Endothelial cell of umbilical vein (primary cell): ENCODE results near the gene GALNT2. TPM values are rescaled to one million over a fixed set of nuclear protein-coding genes. Genes with fewer than 3 reads are reported as not detected.

Experiments used
- BruUV-seq: library from RNA; stranded (reverse); fragments of 400-500 nt; replicated peaks from 2 replicates; lab custom pipeline; 2021; lab: Mats Ljungman, UMichigan
- CTCF ChIA-PET: fragments of 300-600, 350-600 bp; sonication (Branson Sonifier 250); formaldehyde crosslinking; loops from one replicate; lab custom pipeline; 2021; ENCODE audit warnings: antibody characterized with exemption, inconsistent platforms; lab: Charles Lee
- POLR2A ChIA-PET: fragments of 300-600, 350-600 bp; sonication (Branson Sonifier 250); formaldehyde crosslinking; loops from one replicate; lab custom pipeline; 2021; ENCODE audit warnings: antibody characterized with exemption, inconsistent platforms; lab: Charles Lee
- DNase-seq: peaks from one replicate; pipeline ENCODE4 v3.0.0-alpha.2; 2011; ENCODE audit warnings: low read depth, low spot score
- FAIRE-seq: peaks from 2 replicates; lab custom pipeline; 2011; peaks lifted over from hg19 to GRCh38; lab: Jason Lieb, UNC
- H2AFZ ChIP-seq: 2 replicates; pipeline ENCODE4 v1.6.0; 2012; ENCODE audit warnings: low read depth, low read length, control low read depth, inconsistent platforms
- H3K27ac ChIP-seq: 2 replicates; pipeline ENCODE4 v1.5.1; 2011; ENCODE audit warnings: low read depth, mild to moderate bottlenecking, control low read depth, low read length, moderate library complexity; ENCODE audit not compliant: insufficient read depth
- H3K27me3 ChIP-seq, 2 experiments: 2 replicates each; pipeline versions ENCODE4 v1.6.0 to v1.6.1; 2011; ENCODE audit warnings: low read length in 2 of 2, mixed read lengths in 1 of 2; ENCODE audit not compliant: control insufficient read depth in 2 of 2, insufficient read depth in 2 of 2
- H3K36me3 ChIP-seq, 2 experiments: 2 replicates in 1 of 2; 3 replicates in 1 of 2; pipeline ENCODE4 v1.5.1; 2011; ENCODE audit warnings: low read length in 2 of 2, mild to moderate bottlenecking in 1 of 2, moderate library complexity in 1 of 2; ENCODE audit not compliant: control insufficient read depth in 2 of 2, insufficient read depth in 2 of 2; ENCODE audit errors: extremely low read depth in 1 of 2
- H3K4me1 ChIP-seq: 3 replicates; pipeline ENCODE4 v1.5.1; 2011; ENCODE audit warnings: mild to moderate bottlenecking, low read length; ENCODE audit not compliant: control insufficient read depth, insufficient read depth; ENCODE audit errors: extremely low read depth
- H3K4me2 ChIP-seq: 2 replicates; pipeline ENCODE4 v1.6.1; 2011; ENCODE audit warnings: low read length, control low read depth, mixed read lengths; ENCODE audit not compliant: insufficient read depth
- H3K4me3 ChIP-seq, 3 experiments: fragments of 200-600 bp in 1 of 3; sonication (generic), shearing (Covaris generic) in 1 of 3; replicated peaks in 1 of 3; 2 replicates each; pipeline ENCODE4 v1.5.1; 2011 to 2016; ENCODE audit warnings: control low read depth in 3 of 3, low read length in 3 of 3, mild to moderate bottlenecking in 2 of 3, inconsistent platforms in 1 of 3, low read depth in 1 of 3, moderate library complexity in 1 of 3; ENCODE audit not compliant: insufficient read depth in 1 of 3
- H3K79me2 ChIP-seq: 2 replicates; pipeline ENCODE4 v1.6.0; 2012; ENCODE audit warnings: low read length, inconsistent platforms; ENCODE audit not compliant: control insufficient read depth, insufficient read depth
- H3K9ac ChIP-seq: replicated peaks from 2 replicates; pipeline ENCODE3; 2011; ENCODE audit warnings: low read length, control low read depth; ENCODE audit not compliant: insufficient read depth; ENCODE audit errors: extremely low read depth
- H3K9me1 ChIP-seq: replicated peaks from 3 replicates; pipeline ENCODE4 v1.6.0; 2011; ENCODE audit warnings: mild to moderate bottlenecking, low read length; ENCODE audit not compliant: control insufficient read depth, insufficient read depth; ENCODE audit errors: extremely low read depth
- H3K9me3 ChIP-seq: replicated peaks from 2 replicates; pipeline ENCODE4 v1.5.1; 2012; ENCODE audit warnings: low read length, inconsistent platforms; ENCODE audit not compliant: control insufficient read depth, insufficient read depth
- H4K20me1 ChIP-seq: replicated peaks from 2 replicates; pipeline ENCODE3; 2011; ENCODE audit warnings: mild to moderate bottlenecking, low read length; ENCODE audit not compliant: control insufficient read depth, insufficient read depth; ENCODE audit errors: extremely low read depth
- CTCF ChIP-seq, 2 donors: IDR thresholded peaks; 1 replicate in 1 of 2; 2 replicates in 1 of 2; pipeline ENCODE4 v1.5.1; 2011; ENCODE audit warnings: low read length in 2 of 2, mild to moderate bottlenecking in 2 of 2, moderate library complexity in 2 of 2, control low read depth in 1 of 2, inconsistent platforms in 1 of 2, low read depth in 1 of 2; ENCODE audit not compliant: insufficient read depth in 1 of 2; ENCODE audit errors: extremely low read depth in 1 of 2
- EZH2 ChIP-seq: IDR thresholded peaks from 2 replicates; pipeline ENCODE4 v1.6.1; 2012; ENCODE audit warnings: borderline replicate concordance, low read depth, mild to moderate bottlenecking, moderate library complexity, low read length, inconsistent platforms; ENCODE audit not compliant: severe bottlenecking
- FOS ChIP-seq: IDR thresholded peaks from 2 replicates; pipeline ENCODE4 v1.6.1; 2011; ENCODE audit warnings: mild to moderate bottlenecking, low read length, moderate library complexity, borderline replicate concordance; ENCODE audit not compliant: insufficient read depth
- GATA2 ChIP-seq: IDR thresholded peaks from 2 replicates; pipeline ENCODE4 v1.7.0; 2011; ENCODE audit warnings: low read depth, mild to moderate bottlenecking, moderate library complexity, mixed read lengths, low read length; ENCODE audit not compliant: insufficient read length, insufficient read depth
- JUN ChIP-seq: IDR thresholded peaks from 2 replicates; pipeline ENCODE4 v1.6.1; 2011; ENCODE audit warnings: borderline replicate concordance, low read depth; ENCODE audit not compliant: insufficient read length, insufficient read depth
- MAX ChIP-seq: IDR thresholded peaks from 2 replicates; pipeline ENCODE4 v1.6.1; 2011; ENCODE audit not compliant: insufficient read depth, insufficient read length
- MYC ChIP-seq: IDR thresholded peaks from one replicate; pipeline ENCODE4 v1.6.1; 2011; ENCODE audit warnings: mild to moderate bottlenecking, low read depth, low read length
- POLR2A ChIP-seq: IDR thresholded peaks from 2 replicates; pipeline ENCODE4 v1.6.1; 2012; ENCODE audit warnings: low read depth, mild to moderate bottlenecking, control low read depth, low read length
- POLR2AphosphoS5 ChIP-seq: IDR thresholded peaks from 2 replicates; pipeline ENCODE4 v1.6.1; 2012; ENCODE audit warnings: low read depth, mild to moderate bottlenecking, control low read depth, low read length, moderate library complexity; ENCODE audit not compliant: insufficient read depth
- dilution Hi-C: fragments of 300-500 bp; cut with MboI; formaldehyde crosslinking; loops from one replicate; pipeline ENCODE4 v1.15.0; 2019; ENCODE audit warnings: low sequenced_read_pairs; ENCODE audit not compliant: extremely low pct_ligation_motif_present
- intact Hi-C: fragments of 100-400 bp; cut with micrococcal nuclease; formaldehyde crosslinking; loops from one replicate; pipeline ENCODE4 v1.10.0; 2022
- polyA plus RNA-seq, 4 experiments: library from polyadenylated mRNA; depleted of rRNA in 3 of 4; stranded (reverse) in 3 of 4; unstranded in 1 of 4; fragments of >200 nt; gene quantifications; 2 replicates each; pipeline versions ENCODE4 v1.2.1 to v1.2.3, GENCODE V29; 2011 to 2012; ENCODE audit warnings: missing spikeins in 1 of 4
- total RNA-seq: library from RNA; stranded (reverse); gene quantifications from 2 replicates; pipeline ENCODE4 v1.2.3, GENCODE V29; 2021

GALNT2 gene
- total and polyA plus RNA-seq, 2 donors (not counting 3 experiments of a cell fraction or from before 2014, with no cell fraction given): 56.3 to 77.5 TPM

- no peak for DNase-seq
- Histone ChIP-seq H3K9me3 (no peaks in the 10 kb centered on the region), H3K36me3 (peaks cover 2 to 22% of the 10 kb centered on the region in 2 experiments), H3K27ac (no peak overlapping the region), H3K4me3 (no peak overlapping the region), H2AFZ (no peak overlapping the region), H3K9me1 (no peaks in the 10 kb centered on the region), H3K4me1 (no peaks in the 10 kb centered on the region), H3K79me2 (no peaks in the 10 kb centered on the region), H3K9ac (no peak overlapping the region), H3K4me2 (no peak overlapping the region), H4K20me1 (no peaks in the 10 kb centered on the region), H3K27me3 (no peaks in the 10 kb centered on the region)
- no peak for TF ChIP-seq JUN
- no peak for TF ChIP-seq MAX
- TF ChIP-seq POLR2A: no peak
- TF ChIP-seq FOS: no peak
- no peak for TF ChIP-seq MYC
- no peak for TF ChIP-seq POLR2AphosphoS5
- TF ChIP-seq GATA2: no peak
- no peak for TF ChIP-seq EZH2
- TF ChIP-seq CTCF (IDR thresholded peaks at IDR 0.05; ENCODE audit: extremely low read depth in 1 of 2, insufficient read depth in 1 of 2, low read depth in 1 of 2, low read length in 2 of 2): no peak
- dilution Hi-C loops: no loop called here
- no TSS peak for BruUV-seq
- ChIA-PET CTCF (no interaction called here), POLR2A (no interaction called here)
- FAIRE-seq: no peak
- intact Hi-C loops: no loop called here
Measured at GRCh38 chr1:230259621-230260020, 192.6 kb downstream of the GALNT2 start.
